Measurements from ENCODE around the gene CD99. TPM values are rescaled to one million over a fixed set of nuclear protein-coding genes. Genes with fewer than 3 reads are reported as not detected.

CD99 gene
- total RNA-seq, 4 donors from 2014 or later, result 248 to 635 (median 378) TPM

GRCh38 chrX:2761246-2761645 lies 70.2 kb downstream of the CD99 start:
- no peak for TF ChIP-seq CTCF (IDR thresholded peaks at IDR 0.05; ENCODE audit: low read depth)

- no peak for TF ChIP-seq CTCF (IDR thresholded peaks at IDR 0.05; ENCODE audit: low read depth)
Observed at GRCh38 chrX:2765549-2765830, 74.4 kb downstream of the CD99 start.

- TF ChIP-seq CTCF (IDR thresholded peaks at IDR 0.05; ENCODE audit: low read depth), result no peak
Observed at GRCh38 chrX:2766906-2767305, 75.8 kb downstream of the CD99 start.

- TF ChIP-seq CTCF (IDR thresholded peaks at IDR 0.05; ENCODE audit: low read depth), result no peak
Observed at GRCh38 chrX:2767631-2768455, 76.7 kb downstream of the CD99 start.

GRCh38 chrX:2769615-2770014 lies 78.5 kb downstream of the CD99 start:
- no peak for TF ChIP-seq CTCF (IDR thresholded peaks at IDR 0.05; ENCODE audit: low read depth)

- TF ChIP-seq CTCF (IDR thresholded peaks at IDR 0.05; ENCODE audit: low read depth), result no peak
Observed at GRCh38 chrX:2774057-2774456, 83.0 kb downstream of the CD99 start.

- TF ChIP-seq CTCF (IDR thresholded peaks at IDR 0.05; ENCODE audit: low read depth), result no peak
Observed at GRCh38 chrX:2774776-2775175, 83.7 kb downstream of the CD99 start.
